GM19467 (cell line): ENCODE data around the gene PCSK4.
"Not testable (repeated sequence)": the region's sequence is repeated elsewhere in the genome, so short reads cannot be mapped to it uniquely, and the experiment has no call there.

Source experiments
- ATAC-seq: cut with Tn5 transposase; IDR thresholded peaks from one replicate; pipeline ENCODE4 v1.9.1; 2021; ENCODE audit warnings: mild to moderate bottlenecking, moderate library complexity; ENCODE audit not compliant: unreplicated experiment

The PCSK4 gene

GRCh38 chr19:1505991-1506881 is 16.1 kb upstream of the PCSK4 start:
- ATAC-seq, result no peak

- no peak for ATAC-seq
These were observed 14.9 kb upstream of the PCSK4 start for GRCh38 chr19:1505012-1505411.

DNA sequence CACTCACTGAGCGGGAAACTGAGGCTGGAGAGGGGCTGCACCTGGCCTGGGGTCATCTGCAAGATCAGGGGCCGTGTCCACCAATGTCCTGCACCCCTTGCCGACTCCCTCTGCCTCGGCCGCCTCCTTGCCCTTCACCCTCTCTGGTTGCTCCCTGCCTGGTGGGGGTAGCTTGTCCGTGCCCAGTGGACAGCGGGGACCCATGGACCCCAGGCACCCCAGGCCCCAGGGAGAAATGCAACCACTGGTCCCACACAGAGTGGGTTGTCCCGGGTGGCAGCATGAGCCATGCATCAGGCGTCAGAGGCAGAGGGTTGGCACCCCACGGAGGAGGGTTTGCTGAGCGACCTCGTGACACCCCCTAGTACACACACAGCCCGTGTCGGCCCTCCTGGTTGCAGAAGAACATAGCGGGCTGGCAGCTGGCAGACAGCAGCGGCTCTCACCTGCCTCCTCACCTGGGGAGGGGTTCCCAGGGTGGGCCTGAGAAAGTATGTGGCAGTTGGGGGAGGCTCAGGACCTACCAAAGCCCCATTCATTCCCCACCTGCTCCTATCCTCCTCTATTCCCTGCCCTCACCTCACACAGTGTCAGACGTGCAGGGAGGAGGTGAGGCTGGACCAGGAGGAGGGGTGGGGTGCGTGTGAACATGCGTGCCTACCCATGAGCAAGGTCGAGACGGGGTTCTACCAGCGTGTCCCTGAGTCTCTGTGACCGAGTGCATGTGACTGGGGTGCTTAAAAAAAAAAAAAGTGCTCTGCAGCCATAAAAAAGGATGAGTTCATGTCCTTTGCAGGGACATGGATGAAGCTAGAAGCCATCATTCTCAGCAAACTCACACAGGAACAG is 14.0 kb upstream of the PCSK4 start:
- no peak for ATAC-seq

DNA sequence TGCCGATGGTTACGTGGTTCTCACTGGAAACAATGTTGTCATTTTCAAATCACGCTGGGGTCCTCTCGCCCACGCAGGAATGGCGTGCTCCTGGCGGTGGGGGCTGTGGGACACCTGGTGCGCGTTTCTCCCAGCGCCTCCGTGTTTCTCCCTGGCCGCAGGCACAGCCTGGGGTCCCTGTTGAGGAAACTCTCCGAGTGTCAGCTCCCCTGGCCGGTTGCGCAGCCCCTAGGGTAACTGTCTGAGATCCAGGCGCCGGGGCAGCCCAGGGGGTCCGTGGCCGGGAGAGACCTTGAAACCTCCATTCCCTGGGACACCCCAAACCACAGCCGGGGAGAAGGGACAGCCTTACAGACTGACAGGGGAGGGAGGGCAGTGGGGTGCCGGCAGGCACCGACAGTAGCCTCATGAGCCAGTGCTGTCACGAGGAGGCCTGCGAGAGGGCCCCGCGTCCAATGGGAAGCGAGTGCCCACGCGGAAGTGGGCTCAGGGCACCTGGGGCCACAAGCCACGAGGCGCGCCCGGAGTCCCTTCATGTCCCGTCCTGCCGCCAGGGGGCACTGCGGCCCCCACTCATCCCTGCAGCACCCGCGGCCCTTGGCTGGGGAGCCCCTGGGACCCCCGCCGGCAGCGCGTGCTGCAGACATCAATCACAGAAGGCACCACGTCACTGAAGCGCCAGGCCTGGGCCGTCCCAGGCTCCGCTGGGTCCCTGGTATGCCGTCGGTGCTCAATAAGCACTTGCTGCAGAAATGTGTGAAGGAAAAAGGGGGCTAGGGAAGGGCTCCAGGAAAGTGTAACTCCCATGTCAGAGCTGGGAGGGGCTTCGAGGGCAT is 13.2 kb upstream of the PCSK4 start:
- no peak for ATAC-seq

GRCh38 chr19:1502433-1503088 is 12.4 kb upstream of the PCSK4 start:
- ATAC-seq, result no peak

DNA sequence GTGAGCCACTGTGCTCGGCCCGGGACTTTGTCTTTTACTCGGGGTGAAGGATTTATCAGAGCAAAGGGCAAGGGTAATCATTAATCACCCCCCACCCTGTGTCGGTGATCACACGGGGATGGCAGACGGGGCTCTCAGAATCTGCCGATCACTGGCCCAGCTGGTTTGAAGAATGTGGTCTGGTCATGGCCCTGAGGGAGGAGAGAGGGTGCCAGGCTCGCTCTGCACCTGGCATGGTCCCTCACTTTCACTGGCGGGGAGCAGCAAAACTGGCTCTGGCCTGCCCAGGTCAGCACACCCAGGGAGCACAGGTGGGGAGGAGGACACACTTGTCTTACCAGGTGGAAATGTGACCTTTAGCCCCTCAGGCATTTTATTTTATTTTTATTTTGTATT is 11.0 kb upstream of the PCSK4 start:
- no peak for ATAC-seq

DNA sequence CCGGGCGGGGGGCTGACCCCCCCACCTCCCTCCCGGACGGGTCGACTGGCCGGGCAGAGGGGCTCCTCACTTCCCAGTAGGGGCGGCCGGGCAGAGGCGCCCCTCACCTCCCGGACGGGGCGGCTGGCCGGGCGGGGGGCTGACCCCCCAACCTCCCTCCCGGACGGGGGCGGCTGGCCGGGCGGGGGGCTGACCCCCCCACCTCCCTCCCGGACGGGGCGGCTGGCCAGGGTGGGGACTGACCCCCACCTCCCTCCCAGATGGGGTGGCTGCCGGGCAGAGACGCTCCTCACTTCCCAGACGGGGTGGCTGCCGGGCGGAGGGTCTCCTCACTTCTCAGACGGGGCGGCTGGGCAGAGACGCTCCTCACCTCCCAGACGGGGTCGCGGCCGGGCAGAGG is 9.1 kb upstream of the PCSK4 start:
- ATAC-seq, result not testable (repeated sequence)

DNA sequence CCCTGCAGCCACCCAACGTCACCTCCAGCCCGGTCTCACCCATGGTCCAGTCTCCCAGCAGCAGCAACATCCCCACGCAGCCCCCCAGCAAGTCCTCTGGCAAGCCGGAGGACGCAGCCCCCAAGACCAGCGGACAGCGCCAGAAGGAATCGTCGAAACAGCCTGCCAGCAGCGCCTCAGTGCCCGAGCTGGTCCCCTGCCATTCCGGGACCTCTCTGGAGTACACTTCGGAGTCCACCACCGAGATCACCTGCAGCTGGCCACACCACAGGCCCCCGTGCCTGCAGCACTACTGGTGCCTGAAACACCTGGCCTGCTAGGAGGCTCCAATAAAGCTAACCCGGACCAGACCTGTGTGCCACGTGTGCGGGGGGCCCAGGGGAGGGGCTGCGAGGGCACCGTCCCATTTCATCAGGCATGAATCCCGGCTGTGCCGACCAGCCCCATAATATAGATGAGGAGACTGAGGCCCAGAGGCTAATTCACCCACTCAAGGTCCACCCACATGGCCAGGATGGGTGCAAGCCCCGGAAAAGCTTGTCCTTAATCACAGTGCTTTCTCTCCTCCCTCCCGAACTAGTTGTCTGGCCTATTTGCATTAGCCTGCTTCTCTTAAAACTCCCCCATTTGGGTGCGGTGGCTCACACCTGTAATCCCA is 7.6 kb upstream of the PCSK4 start:
- ATAC-seq, result no peak

- no peak for ATAC-seq
These were observed 6.8 kb upstream of the PCSK4 start for GRCh38 chr19:1496714-1497577.

- no peak for ATAC-seq
These were observed 5.9 kb upstream of the PCSK4 start for GRCh38 chr19:1495799-1496713.

DNA sequence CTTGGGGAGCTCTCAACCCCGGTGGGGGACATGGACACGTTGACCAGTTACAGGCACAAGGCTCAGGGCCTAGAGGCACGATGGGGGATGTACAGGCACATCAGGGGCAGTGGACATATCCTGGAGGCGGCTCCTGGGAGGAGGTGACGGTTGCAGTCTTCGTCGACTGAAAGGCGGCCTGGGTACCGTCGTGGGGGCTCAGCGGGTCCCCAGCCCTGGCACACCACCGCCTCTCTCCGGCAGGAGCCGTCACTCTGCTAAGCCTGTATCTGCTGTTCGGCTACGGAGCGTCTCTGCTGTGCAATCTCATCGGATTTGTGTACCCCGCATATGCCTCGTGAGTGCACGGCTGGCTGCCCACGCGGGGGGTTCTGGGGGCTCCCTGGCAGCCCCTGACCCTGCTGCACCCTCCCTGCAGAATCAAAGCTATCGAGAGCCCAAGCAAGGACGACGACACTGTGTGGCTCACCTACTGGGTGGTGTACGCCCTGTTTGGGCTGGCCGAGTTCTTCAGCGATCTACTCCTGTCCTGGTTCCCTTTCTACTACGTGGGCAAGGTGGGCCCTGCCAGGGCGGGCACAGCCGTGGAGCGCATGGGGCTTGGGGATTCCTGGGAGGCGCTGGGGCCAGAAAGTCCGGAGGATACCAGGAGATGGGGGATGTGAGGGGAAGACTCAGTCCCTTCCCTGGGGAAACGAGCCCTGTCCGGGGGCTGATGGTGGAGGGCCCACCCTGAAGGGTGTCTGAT is 5.1 kb upstream of the PCSK4 start:
- ATAC-seq, result no peak

DNA sequence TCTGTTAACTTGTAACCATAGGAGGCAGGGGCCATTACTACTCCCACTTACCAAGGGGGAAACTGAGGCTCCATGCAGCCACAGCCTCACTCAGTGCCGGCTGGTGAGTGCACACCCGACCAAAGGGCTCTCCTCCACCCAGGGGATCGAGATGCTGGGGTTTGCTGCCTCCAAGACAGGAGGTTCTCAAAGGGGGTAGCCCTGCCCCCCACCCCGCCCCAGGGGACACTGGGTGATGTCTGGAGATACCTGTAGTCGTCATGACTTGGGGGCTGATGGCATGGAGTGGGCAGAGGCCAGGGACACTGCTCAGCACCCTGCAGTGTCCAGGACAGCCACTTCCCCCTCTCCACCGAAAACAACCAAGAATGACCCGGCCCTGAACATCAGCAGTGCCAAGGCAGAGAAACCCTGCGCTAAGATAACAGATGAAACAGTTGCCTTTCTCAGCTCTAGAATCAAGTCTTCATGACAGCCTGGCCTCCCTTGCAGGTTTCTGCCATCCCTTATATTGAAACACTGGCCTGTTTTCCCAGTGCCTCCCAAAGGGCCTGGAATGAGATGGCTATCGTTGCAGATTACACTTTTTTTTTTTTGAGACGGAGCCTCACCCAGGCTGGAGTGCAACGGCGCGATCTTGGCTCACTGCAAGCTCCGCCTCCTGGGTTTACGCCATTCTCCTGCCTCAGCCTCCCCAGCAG is 4.1 kb upstream of the PCSK4 start:
- ATAC-seq, result no peak

- no peak for ATAC-seq
These were observed 2.4 kb upstream of the PCSK4 start for GRCh38 chr19:1492474-1493006.

DNA sequence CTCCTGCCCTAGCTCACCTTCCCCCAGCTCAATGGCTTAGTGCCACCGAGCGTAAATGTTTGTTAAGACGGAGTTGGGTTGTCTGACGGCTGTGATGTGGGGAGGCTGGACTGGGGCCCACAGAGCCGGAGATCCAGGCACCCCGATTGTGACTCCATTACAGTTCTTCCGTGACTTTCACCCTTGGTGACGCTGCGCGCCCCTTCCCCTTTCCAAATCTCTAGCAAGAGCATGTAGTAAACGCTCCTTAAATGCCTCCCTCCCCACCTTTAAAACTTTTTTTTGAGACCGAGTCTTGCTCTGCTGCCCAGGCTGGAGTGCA is 1.7 kb upstream of the PCSK4 start:
- no peak for ATAC-seq

DNA sequence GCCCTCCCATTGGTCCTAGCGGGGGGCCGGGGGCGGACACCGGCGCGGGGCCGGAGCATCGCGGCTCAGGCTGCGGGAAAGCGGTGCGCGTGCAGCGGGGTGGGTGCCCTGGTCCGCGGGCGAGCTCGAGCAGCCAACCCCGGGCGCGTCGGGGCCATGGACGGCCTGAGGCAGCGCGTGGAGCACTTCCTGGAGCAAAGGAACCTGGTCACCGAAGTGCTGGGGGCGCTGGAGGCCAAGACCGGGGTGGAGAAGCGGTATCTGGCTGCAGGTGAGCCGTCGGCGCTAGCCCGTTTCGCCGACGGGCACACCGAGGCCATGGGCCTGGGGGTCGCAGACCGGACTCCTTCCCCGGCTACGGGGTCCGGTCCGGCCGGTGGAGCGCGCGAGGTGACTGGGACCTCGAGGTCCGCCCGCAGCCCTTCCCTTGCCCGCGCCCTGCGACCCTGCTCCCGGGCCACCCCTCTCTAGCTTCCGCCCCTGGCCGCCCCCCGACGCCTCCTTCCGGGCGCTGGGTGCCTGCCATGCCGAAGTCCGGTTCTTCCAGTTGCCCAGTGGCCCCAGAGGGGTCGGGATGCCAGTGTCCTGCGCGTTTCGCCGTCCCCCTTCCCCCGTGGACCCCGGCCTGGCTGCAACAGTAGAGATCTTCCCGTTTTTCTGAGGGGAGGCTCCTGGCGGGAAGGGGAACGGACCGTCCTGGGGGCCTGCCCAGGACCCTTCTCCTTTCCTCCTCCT is 1.1 kb upstream of the PCSK4 start, which contains the start of gene REEP6:
Gene REEP6 (plus strand): TSS at position 68 of the 735 bp plus-strand sequence. CDS start 89 bp downstream, at position 157.
- no peak for ATAC-seq
